ENCODE measurements around the gene MYO7B. TPM values are rescaled to one million over a fixed set of nuclear protein-coding genes. Genes with fewer than 3 reads are reported as not detected.

MYO7B gene
- total RNA-seq, 4 donors from 2014 or later = 2.3 to 13.0 (median 4.8) TPM

DNA sequence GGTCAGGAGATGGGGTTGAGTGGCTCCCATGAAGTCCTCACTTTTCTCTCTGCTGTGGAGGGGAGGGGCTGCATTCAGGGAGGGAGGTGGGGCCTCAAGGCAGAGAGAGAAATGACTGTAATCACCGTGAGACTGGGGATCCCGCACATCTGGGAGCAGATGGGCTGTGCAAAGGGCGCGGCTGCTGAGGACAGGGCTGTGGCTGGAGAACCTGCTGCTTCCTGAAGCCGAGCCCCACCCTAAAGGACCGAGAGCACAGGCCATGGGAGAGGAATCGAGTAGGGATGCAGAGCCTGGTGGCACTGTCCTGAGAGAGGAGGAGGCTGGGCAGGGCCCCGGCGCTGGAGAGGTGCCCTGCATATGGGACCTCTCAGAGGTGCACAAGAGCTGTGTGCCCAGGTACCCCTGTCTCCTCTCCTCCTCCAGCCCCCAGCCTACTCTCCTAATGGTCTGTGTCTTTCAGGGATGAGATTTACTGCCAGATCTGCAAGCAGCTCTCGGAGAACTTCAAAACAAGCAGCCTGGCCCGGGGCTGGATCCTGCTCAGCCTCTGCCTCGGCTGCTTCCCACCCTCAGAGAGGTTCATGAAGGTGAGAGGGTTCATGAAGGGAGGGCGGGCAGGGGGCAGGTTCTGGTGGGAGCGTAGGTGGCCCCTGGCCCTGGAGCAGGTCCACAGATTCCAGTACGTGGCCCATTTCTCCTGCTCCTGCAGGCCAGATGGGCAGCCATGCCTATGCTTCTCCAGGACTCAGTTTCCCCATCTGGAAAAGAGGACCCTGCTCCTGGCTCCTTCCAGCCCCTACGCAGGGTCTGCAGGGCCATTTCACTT is 84.6 kb downstream of the MYO7B start:
- WGBS, 2 donors = 56 to 60% methylated on average over 16 of the region's 16 CpGs
- H3K4me3 ChIP-seq (ENCODE audit: low read depth, poor library complexity, severe bottlenecking) = no peak overlapping the region
- DNase-seq (ENCODE audit: low spot score in 2 of 2) = peak in 1 of 2 donors; percentile 64
- no peak for TF ChIP-seq POLR2A (IDR thresholded peaks at IDR 0.05)
- TF ChIP-seq, protein P1, sequence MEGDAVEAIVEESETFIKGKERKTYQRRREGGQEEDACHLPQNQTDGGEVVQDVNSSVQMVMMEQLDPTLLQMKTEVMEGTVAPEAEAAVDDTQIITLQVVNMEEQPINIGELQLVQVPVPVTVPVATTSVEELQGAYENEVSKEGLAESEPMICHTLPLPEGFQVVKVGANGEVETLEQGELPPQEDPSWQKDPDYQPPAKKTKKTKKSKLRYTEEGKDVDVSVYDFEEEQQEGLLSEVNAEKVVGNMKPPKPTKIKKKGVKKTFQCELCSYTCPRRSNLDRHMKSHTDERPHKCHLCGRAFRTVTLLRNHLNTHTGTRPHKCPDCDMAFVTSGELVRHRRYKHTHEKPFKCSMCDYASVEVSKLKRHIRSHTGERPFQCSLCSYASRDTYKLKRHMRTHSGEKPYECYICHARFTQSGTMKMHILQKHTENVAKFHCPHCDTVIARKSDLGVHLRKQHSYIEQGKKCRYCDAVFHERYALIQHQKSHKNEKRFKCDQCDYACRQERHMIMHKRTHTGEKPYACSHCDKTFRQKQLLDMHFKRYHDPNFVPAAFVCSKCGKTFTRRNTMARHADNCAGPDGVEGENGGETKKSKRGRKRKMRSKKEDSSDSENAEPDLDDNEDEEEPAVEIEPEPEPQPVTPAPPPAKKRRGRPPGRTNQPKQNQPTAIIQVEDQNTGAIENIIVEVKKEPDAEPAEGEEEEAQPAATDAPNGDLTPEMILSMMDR (IDR thresholded peaks at IDR 0.05) = no peak
- intact Hi-C loops (cut with DNase I; ENCODE audit: low total_unique reads) = no loop called here

DNA sequence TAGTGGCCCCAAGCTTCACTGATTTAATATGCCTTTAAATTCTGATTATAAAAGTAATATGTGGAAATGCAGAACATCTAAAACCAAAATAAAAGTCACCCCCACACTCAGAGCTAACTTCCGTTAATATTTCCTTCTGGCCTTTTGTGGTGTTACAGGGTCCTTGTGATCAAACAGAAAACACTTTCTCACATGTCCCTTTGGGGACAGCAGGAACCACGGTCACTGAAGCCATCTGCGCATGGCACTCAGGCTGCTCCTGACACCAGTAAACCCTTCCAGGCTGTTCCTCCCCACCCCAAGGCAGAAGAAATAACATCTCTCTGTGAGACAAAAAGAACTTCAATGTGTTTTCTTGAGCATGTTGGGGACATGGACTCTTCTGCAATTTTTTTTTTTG is 85.4 kb downstream of the MYO7B start:
- 70 to 74% methylated on average over 3 of the region's 3 CpGs for WGBS, 2 donors
- TF ChIP-seq POLR2A (IDR thresholded peaks at IDR 0.05) = no peak
- TF ChIP-seq, protein P1 (IDR thresholded peaks at IDR 0.05) = no peak
- H3K4me3 ChIP-seq (ENCODE audit: low read depth, poor library complexity, severe bottlenecking) = no peak overlapping the region
- no peak for DNase-seq (ENCODE audit: low spot score in 2 of 2)
- intact Hi-C loops (cut with DNase I; ENCODE audit: low total_unique reads) = no loop called here

DNA sequence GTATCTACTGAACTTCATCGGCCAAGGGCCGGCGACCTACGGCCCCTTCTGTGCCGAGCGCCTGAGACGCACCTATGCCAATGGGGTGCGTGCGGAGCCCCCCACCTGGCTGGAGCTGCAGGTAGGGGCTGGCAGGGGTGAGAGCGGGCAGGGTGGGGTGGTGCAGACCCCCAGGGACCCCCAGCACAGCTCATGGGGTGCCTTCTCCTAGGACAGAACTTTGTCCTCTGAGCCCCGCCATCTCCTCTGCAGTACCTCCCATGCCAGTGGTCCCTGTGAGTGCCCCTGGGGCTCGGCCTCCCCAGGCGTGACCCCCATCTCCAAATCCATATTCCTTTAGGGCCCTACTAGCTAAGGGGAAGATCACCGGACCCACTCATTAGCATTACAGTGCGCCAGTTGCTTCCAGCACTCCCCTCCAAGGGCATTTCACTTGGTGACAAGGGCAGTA is 86.5 kb downstream of the MYO7B start:
- no peak overlapping the region for H3K4me3 ChIP-seq (ENCODE audit: low read depth, poor library complexity, severe bottlenecking)
- TF ChIP-seq, protein P1 (IDR thresholded peaks at IDR 0.05) = no peak
- no peak for TF ChIP-seq POLR2A (IDR thresholded peaks at IDR 0.05)
- 94 to 97% methylated on average over 14 to 15 of the region's 15 CpGs for WGBS, 2 donors
- peak in 1 of 2 donors; percentile 67 for DNase-seq (ENCODE audit: low spot score in 2 of 2)
- intact Hi-C loops (cut with DNase I; ENCODE audit: low total_unique reads) = no loop called here

DNA sequence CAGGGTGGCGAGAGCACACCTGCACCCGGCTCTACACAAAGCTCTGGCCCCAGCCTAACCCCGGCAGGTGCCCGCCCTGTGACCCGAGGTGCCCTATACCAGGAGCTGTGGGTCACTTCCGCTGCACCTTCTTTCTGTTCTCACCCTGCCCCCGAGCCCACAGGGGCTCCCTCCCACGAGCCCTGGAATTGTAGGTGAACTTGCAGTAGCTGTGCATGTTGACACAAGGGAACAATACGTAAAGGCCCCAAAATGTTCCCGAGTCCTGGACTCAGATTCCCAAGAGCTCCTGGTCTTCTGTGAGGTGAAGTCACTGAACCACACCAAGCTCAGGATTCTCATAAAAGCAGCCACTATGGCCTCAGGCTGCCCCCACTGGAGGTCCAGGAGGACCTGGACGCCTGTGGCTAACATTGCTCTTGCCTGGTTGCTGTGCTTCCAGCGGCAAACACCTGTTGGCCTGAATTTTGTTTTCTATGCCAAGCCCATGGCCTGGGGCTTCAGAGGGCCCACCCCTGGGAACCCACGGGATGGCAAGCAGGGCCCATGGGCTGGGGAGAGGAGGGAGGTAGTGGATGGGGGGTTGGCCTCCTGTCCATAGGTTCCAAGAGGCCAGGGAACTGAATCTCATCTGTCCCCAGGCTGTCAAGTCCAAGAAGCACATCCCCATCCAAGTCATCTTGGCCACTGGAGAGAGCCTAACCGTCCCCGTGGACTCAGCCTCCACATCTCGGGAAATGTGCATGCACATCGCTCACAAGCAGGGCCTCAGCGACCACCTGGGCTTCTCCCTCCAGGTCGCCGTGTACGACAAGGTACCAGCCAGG is 87.3 kb downstream of the MYO7B start:
- TF ChIP-seq, protein P1 (IDR thresholded peaks at IDR 0.05) = no peak
- TF ChIP-seq POLR2A (IDR thresholded peaks at IDR 0.05) = no peak
- intact Hi-C loops (cut with DNase I; ENCODE audit: low total_unique reads) = no loop called here
- 86 to 93% methylated on average over 21 of the region's 21 CpGs for WGBS, 2 donors
- H3K4me3 ChIP-seq (ENCODE audit: low read depth, poor library complexity, severe bottlenecking) = no peak overlapping the region
- DNase-seq (ENCODE audit: low spot score in 2 of 2) = peak in 1 of 2 donors; percentile 82

DNA sequence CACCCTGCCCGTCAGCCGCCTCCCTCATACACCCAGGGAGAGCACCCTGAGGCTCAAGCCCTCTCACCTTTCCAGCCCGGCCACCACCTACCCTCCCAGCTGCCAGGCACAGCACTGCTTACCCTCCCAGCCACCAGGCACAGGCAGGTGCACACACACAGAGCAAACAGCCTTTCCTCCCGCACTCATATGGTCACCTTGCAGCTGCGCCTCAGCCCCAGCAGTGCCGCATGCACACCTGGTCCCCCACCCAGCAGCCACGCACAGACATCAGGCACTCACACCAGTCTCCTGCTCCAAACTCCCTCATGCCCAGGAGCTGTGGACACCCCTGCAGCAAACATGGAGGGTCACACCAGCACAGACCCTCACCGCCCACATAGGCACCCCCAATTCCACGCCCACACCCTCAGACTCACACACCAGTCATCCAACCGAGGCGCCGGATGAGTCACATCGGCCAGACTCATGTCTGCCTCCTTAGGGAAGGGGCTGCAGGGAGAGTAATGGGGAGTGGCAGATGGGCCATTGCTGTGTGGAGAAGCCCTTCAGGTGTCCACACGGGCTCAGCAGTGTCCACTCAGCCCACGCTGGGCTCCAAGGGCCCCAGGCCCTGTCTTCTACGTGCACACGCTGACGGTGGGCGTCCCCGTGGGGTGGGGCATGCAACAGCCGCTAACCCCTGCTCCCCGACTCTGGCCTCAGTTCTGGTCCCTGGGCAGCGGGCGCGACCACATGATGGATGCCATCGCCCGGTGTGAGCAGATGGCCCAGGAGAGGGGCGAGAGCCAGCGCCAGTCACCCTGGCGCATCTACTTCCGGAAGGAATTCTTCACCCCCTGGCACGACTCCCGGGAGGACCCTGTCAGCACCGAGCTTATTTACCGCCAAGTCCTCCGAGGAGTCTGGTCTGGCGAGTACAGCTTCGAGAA is 88.2 kb downstream of the MYO7B start:
- intact Hi-C loops (cut with DNase I; ENCODE audit: low total_unique reads) = no loop called here
- 88 to 91% methylated on average over 24 to 32 of the region's 38 CpGs for WGBS, 2 donors
- DNase-seq (ENCODE audit: low spot score in 2 of 2) = peak in 1 of 2 donors; percentile 73
- TF ChIP-seq POLR2A (IDR thresholded peaks at IDR 0.05) = no peak
- TF ChIP-seq, protein P1 (IDR thresholded peaks at IDR 0.05) = no peak
- H3K4me3 ChIP-seq (ENCODE audit: low read depth, poor library complexity, severe bottlenecking) = no peak overlapping the region

Measured in lower leg skin (tissue), 4 donors.